Ovary (tissue), 3 donors: Measurements from ENCODE around the gene FCN2.

ENCODE experiments used
- CTCF ChIP-seq, 3 donors: fragments of 450-650 bp in 2 of 3; fragments of 200-600 bp in 1 of 3; IDR thresholded peaks; one replicate each; pipeline versions ENCODE4 v1.5.1 to v1.8.0; 2016 to 2022; ENCODE audit warnings: antibody characterized with exemption in 3 of 3, mild to moderate bottlenecking in 1 of 3
- EP300 ChIP-seq: sonication (generic); formaldehyde crosslinking; IDR thresholded peaks from one replicate; pipeline ENCODE4 v1.6.1; 2017; ENCODE audit warnings: antibody characterized with exemption
- POLR2A ChIP-seq: fragments of 450-650 bp; IDR thresholded peaks from one replicate; pipeline ENCODE4 v1.6.1; 2017; ENCODE audit warnings: antibody characterized with exemption, mild to moderate bottlenecking, moderate library complexity
- donor health status: DM: no; HTN: no; CAD: no.

- TF ChIP-seq CTCF (IDR thresholded peaks at IDR 0.05) (no peak), POLR2A (no peak), EP300 (no peak)
These were observed 8.1 kb downstream of the FCN2 start for GRCh38 chr9:134888603-134889190.
